Gastrocnemius medialis (tissue), 4 donors: Measurements from ENCODE around the gene SYT2.

Experiments used
- POLR2A ChIP-seq, 2 donors: fragments of 450-650 bp; IDR thresholded peaks; one replicate each; pipeline ENCODE4 v1.6.1; 2017; ENCODE audit warnings: antibody characterized with exemption in 2 of 2, mild to moderate bottlenecking in 2 of 2, moderate library complexity in 2 of 2
- TF ChIP-seq, protein P1 (sequence below), 5 experiments: fragments of 450-650 bp in 3 of 5; fragments of 200-600 bp in 2 of 5; sonication (generic) in 2 of 5; IDR thresholded peaks in 4 of 5; conservative IDR thresholded peaks in 1 of 5; 1 replicate in 4 of 5; 2 replicates in 1 of 5; pipeline ENCODE4 v1.5.1; 2016 to 2019; ENCODE audit warnings: antibody characterized with exemption in 5 of 5, mild to moderate bottlenecking in 3 of 5, moderate library complexity in 3 of 5

DNA sequence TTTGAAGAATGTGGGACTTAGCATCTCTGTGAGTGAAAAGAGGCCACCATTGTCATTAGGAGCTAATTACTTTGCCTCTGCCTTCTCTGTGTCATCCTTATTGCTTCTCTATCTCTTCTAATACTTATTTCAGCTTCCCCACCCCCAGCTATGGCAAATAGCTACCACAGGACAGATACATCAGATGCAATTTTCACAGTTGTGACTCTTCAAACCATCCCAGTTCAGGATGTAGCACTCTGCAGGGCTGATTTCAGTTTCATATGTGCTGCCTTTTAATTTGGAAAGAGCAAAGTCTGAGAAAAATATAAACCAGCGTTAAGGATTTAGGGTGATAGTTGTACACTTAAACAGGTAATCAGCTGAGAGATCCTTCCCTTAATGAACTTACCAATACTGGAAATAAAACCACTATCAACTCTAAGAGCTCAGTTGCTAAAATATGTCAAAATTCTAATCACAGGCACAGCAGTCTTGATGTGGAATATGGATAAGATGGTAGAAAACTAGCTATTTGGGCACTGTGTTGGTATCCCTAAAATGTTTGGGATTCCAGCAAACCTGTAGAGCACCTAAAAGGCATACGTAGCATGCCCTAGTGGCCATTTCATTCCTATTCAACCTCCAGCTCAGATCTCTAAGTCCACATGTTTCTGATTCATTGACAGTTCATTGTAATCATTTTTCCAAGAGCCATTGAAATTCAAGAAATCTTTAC is 148.4 kb downstream of the SYT2 start:
- TF ChIP-seq, protein P1, sequence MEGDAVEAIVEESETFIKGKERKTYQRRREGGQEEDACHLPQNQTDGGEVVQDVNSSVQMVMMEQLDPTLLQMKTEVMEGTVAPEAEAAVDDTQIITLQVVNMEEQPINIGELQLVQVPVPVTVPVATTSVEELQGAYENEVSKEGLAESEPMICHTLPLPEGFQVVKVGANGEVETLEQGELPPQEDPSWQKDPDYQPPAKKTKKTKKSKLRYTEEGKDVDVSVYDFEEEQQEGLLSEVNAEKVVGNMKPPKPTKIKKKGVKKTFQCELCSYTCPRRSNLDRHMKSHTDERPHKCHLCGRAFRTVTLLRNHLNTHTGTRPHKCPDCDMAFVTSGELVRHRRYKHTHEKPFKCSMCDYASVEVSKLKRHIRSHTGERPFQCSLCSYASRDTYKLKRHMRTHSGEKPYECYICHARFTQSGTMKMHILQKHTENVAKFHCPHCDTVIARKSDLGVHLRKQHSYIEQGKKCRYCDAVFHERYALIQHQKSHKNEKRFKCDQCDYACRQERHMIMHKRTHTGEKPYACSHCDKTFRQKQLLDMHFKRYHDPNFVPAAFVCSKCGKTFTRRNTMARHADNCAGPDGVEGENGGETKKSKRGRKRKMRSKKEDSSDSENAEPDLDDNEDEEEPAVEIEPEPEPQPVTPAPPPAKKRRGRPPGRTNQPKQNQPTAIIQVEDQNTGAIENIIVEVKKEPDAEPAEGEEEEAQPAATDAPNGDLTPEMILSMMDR (IDR thresholded peaks at IDR 0.05 in 4 of 5, conservative IDR thresholded peaks at IDR 0.05 in 1 of 5) = no peak
- TF ChIP-seq POLR2A (IDR thresholded peaks at IDR 0.05) = no peak
